Muscle of leg (tissue), 9 donors: ENCODE results near the gene RNF34. TPM values are rescaled to one million over a fixed set of nuclear protein-coding genes. Genes with fewer than 3 reads are reported as not detected.

Experiments
- polyA plus RNA-seq, 8 donors: library from polyadenylated mRNA; unstranded; fragments of 120-200 nt; gene quantifications; one replicate each; pipeline versions ENCODE4 v1.2.1 to v1.2.3, GENCODE V29; 2013; ENCODE audit warnings: inconsistent platforms in 1 of 8, low replicate concordance in 1 of 8; ENCODE audit not compliant: insufficient read length in 8 of 8, insufficient read depth in 1 of 8
- total RNA-seq: library from RNA; stranded (reverse); fragments of 120-200 nt; gene quantifications from one replicate; pipeline ENCODE4 v1.2.4, GENCODE V29; 2013

Gene RNF34
- total and polyA plus RNA-seq, 9 donors = 24.0 to 33.7 (median 27.7) TPM

Other genes starting within 250 kb of the RNF34 start
- gene P2RX4, start 190.0 kb upstream of the RNF34 start, total RNA-seq = 12.1 TPM
- 10 to 100 TPM in 6 of 8 donors, 1 to 10 TPM in 2; 9.7 to 16.2 (median 13.4) TPM for gene P2RX4, start 190.0 kb upstream of the RNF34 start, polyA plus RNA-seq
- gene CAMKK2, start 103.4 kb upstream of the RNF34 start, total RNA-seq = 12.1 TPM
- gene CAMKK2, start 103.4 kb upstream of the RNF34 start, polyA plus RNA-seq = 10 to 100 TPM; 20.5 to 29.5 (median 23.6) TPM
- gene ANAPC5, start 47.7 kb upstream of the RNF34 start, total RNA-seq = 114 TPM
- gene ANAPC5, start 47.7 kb upstream of the RNF34 start, polyA plus RNA-seq = 100 to 1,000 TPM in 5 of 8 donors, 10 to 100 TPM in 3; 93.3 to 109 (median 104) TPM
- gene KDM2B, start 180.9 kb downstream of the RNF34 start, total RNA-seq = 15.3 TPM
- gene KDM2B, start 180.9 kb downstream of the RNF34 start, polyA plus RNA-seq = 10 to 100 TPM; 19.8 to 27.3 (median 23.3) TPM
- gene ORAI1, start 226.4 kb downstream of the RNF34 start, total RNA-seq = 12.2 TPM
- 10 to 100 TPM; 24.5 to 46.8 (median 41.4) TPM for gene ORAI1, start 226.4 kb downstream of the RNF34 start, polyA plus RNA-seq